HCT116 (cell line): ENCODE data around the gene CNGA3. TPM values are rescaled to one million over a fixed set of nuclear protein-coding genes. Genes with fewer than 3 reads are reported as not detected.

ENCODE experiments used
- ATAC-seq: fragments of 200-7000 bp; cut with Tn5 transposase; 2 replicates; pipeline ENCODE4 v1.9.1; 2020; ENCODE audit warnings: mild to moderate bottlenecking, moderate library complexity
- BruUV-seq: library from RNA; stranded (reverse); fragments of 400-500 nt; replicated peaks from 2 replicates; lab custom pipeline; 2021; lab: Mats Ljungman, UMichigan
- CTCF ChIA-PET: fragments of 300-600 bp; sonication (Branson Sonifier 250); formaldehyde crosslinking; loops from one replicate; lab custom pipeline; 2021; ENCODE audit warnings: antibody characterized with exemption; lab: Charles Lee
- POLR2A ChIA-PET: fragments of 300-600, 350-600 bp; sonication (Branson Sonifier 250); formaldehyde crosslinking; loops from one replicate; lab custom pipeline; 2021; ENCODE audit warnings: antibody characterized with exemption; lab: Charles Lee
- RAD21 ChIA-PET, 2 experiments: fragments of 300-600 bp; sonication (Branson Sonifier 250); formaldehyde crosslinking; loops; one replicate each; lab custom pipeline; 2023; ENCODE audit warnings: low total read pairs in 2 of 2; ENCODE audit not compliant: uncharacterized antibody in 2 of 2, unreplicated experiment in 2 of 2, low non-redundant PET in 1 of 2; lab: Charles Lee
- DNase-seq: peaks from one replicate; pipeline ENCODE4 v3.0.0-alpha.2; 2010; ENCODE audit warnings: low read depth, low spot score
- H2AFZ ChIP-seq: fragments of 200-600 bp; shearing (Covaris generic), sonication (generic); 2 replicates; pipeline ENCODE4 v1.6.1; 2017; ENCODE audit warnings: low read depth, mixed run types, mixed read lengths, antibody characterized with exemption, low read length; ENCODE audit not compliant: poor library complexity, severe bottlenecking
- H3K27ac ChIP-seq: 2 replicates; pipeline ENCODE4 v1.5.1; 2012; ENCODE audit warnings: low read depth, low read length
- H3K27me3 ChIP-seq: fragments of 200-600 bp; sonication (generic); 2 replicates; pipeline ENCODE4 v1.6.1; 2016; ENCODE audit warnings: mixed run types, low read length, mixed read lengths; ENCODE audit not compliant: insufficient read depth
- H3K36me3 ChIP-seq, 2 experiments: fragments of 200-500 bp in 1 of 2; fragments of 200-600 bp in 1 of 2; sonication (Bioruptor generic) in 1 of 2; sonication (generic) in 1 of 2; 2 replicates each; pipeline versions ENCODE4 v1.5.1 to v1.6.1; 2014 to 2016; ENCODE audit warnings: low read length in 2 of 2, inconsistent platforms in 1 of 2, mixed read lengths in 1 of 2, mixed run types in 1 of 2; ENCODE audit not compliant: insufficient read depth in 2 of 2, control insufficient read depth in 1 of 2
- H3K4me1 ChIP-seq, 2 experiments: fragments of 200-600 bp in 1 of 2; sonication (generic) in 1 of 2; 2 replicates each; pipeline versions ENCODE4 v1.5.1 to v1.6.1; 2012 to 2017; ENCODE audit warnings: low read length in 2 of 2, inconsistent platforms in 1 of 2, mild to moderate bottlenecking in 1 of 2, mixed read lengths in 1 of 2, mixed run types in 1 of 2, moderate library complexity in 1 of 2; ENCODE audit not compliant: insufficient read depth in 2 of 2, control insufficient read depth in 1 of 2
- H3K4me2 ChIP-seq: fragments of 200-600 bp; sonication (generic); 2 replicates; pipeline ENCODE4 v1.6.1; 2017; ENCODE audit warnings: mixed run types, low read length, mixed read lengths
- H3K4me3 ChIP-seq, 2 experiments: fragments of 200-600 bp in 1 of 2; sonication (generic) in 1 of 2; replicated peaks in 1 of 2; 2 replicates each; pipeline ENCODE4 v1.5.1; 2011 to 2016; ENCODE audit warnings: low read length in 2 of 2, control low read depth in 1 of 2, low read depth in 1 of 2, mild to moderate bottlenecking in 1 of 2, mixed read lengths in 1 of 2, mixed run types in 1 of 2
- H3K79me2 ChIP-seq: fragments of 200-600 bp; sonication (generic); 2 replicates; pipeline ENCODE4 v1.6.1; 2017; ENCODE audit warnings: mild to moderate bottlenecking, mixed run types, low read length, moderate library complexity, mixed read lengths; ENCODE audit not compliant: insufficient read depth
- H3K9ac ChIP-seq: fragments of 200-600 bp; sonication (generic); 2 replicates; pipeline ENCODE4 v1.6.1; 2016; ENCODE audit warnings: low read length, mixed read lengths
- H3K9me2 ChIP-seq: fragments of 200-600 bp; sonication (generic), shearing (Covaris generic); 2 replicates; pipeline ENCODE4 v1.6.1; 2017; ENCODE audit warnings: mixed run types, mild to moderate bottlenecking, moderate library complexity; ENCODE audit not compliant: insufficient read depth
- H3K9me3 ChIP-seq, 2 experiments: fragments of 200-500 bp in 1 of 2; fragments of 200-600 bp in 1 of 2; sonication (Bioruptor generic) in 1 of 2; sonication (generic) in 1 of 2; 2 replicates each; pipeline ENCODE4 v1.6.1; 2014 to 2017; ENCODE audit warnings: low read length in 2 of 2, mixed read lengths in 2 of 2, inconsistent platforms in 1 of 2, low read depth in 1 of 2, mild to moderate bottlenecking in 1 of 2, mixed run types in 1 of 2, moderate library complexity in 1 of 2; ENCODE audit not compliant: control insufficient read depth in 1 of 2, insufficient read depth in 1 of 2
- H4K20me1 ChIP-seq: fragments of 200-600 bp; sonication (generic), shearing (Covaris generic); 2 replicates; pipeline ENCODE4 v1.6.1; 2017; ENCODE audit warnings: mixed run types, mild to moderate bottlenecking, moderate library complexity; ENCODE audit not compliant: insufficient read depth
- CBX3 ChIP-seq: IDR thresholded peaks from 2 replicates; pipeline ENCODE4 v1.6.1; 2012; ENCODE audit warnings: low read depth
- CEBPB ChIP-seq: IDR thresholded peaks from 2 replicates; pipeline ENCODE4 v1.6.1; 2012; ENCODE audit warnings: low read depth
- EGR1 ChIP-seq: IDR thresholded peaks from 2 replicates; pipeline ENCODE4 v1.6.1; 2012; ENCODE audit warnings: low read depth
- EZH2 ChIP-seq: fragments of 200-600 bp; sonication (generic); IDR thresholded peaks from 2 replicates; pipeline ENCODE4 v1.6.1; 2017; ENCODE audit warnings: antibody characterized with exemption, mixed run types
- FOSL1 ChIP-seq: IDR thresholded peaks from 2 replicates; pipeline ENCODE4 v1.6.1; 2012; ENCODE audit warnings: low read depth
- JUND ChIP-seq: IDR thresholded peaks from 2 replicates; pipeline ENCODE4 v1.6.1; 2012
- POLR2AphosphoS5 ChIP-seq: IDR thresholded peaks from 2 replicates; pipeline ENCODE4 v1.6.1; 2011; ENCODE audit warnings: mild to moderate bottlenecking, low read depth, low read length, moderate library complexity
- SP1 ChIP-seq: IDR thresholded peaks from 2 replicates; pipeline ENCODE4 v1.6.1; 2012; ENCODE audit warnings: low read depth
- YY1 ChIP-seq: IDR thresholded peaks from 2 replicates; pipeline ENCODE4 v1.6.1; 2011; ENCODE audit warnings: low read length, low read depth, moderate library complexity, mild to moderate bottlenecking; ENCODE audit not compliant: insufficient replicate concordance; ENCODE audit errors: extremely low read depth
- ZFX ChIP-seq: fragments of 450-650 bp; IDR thresholded peaks from 2 replicates; pipeline ENCODE4 v1.6.1; 2017
- ZNF274 ChIP-seq: fragments of 200-500 bp; sonication (Bioruptor generic); IDR thresholded peaks from 2 replicates; pipeline ENCODE4 v1.6.1; 2014; ENCODE audit warnings: mild to moderate bottlenecking, low read depth, low read length, inconsistent platforms
- intact Hi-C: fragments of 100-400 bp; cut with micrococcal nuclease; formaldehyde crosslinking; loops from 2 replicates; pipeline ENCODE4 v1.10.0; 2022
- total RNA-seq: library from RNA; stranded (reverse); gene quantifications from one replicate; pipeline ENCODE4 v1.2.1, GENCODE V29; 2021; ENCODE audit not compliant: unreplicated experiment
- TF ChIP-seq, protein P1 (sequence below), 3 experiments: fragments of 200-600 bp in 1 of 3; sonication (generic) in 1 of 3; IDR thresholded peaks in 2 of 3; conservative IDR thresholded peaks in 1 of 3; 2 replicates each; pipeline ENCODE4 v1.5.1; 2012 to 2017; ENCODE audit warnings: low read depth in 2 of 3, low read length in 2 of 3, antibody characterized with exemption in 1 of 3, borderline replicate concordance in 1 of 3, control low read depth in 1 of 3, mild to moderate bottlenecking in 1 of 3, mixed read lengths in 1 of 3, mixed run types in 1 of 3, moderate library complexity in 1 of 3; ENCODE audit not compliant: insufficient read depth in 1 of 3
- TF ChIP-seq, protein P2 (sequence below): IDR thresholded peaks from 2 replicates; pipeline ENCODE4 v1.6.1; 2012
- TF ChIP-seq, protein P3 (sequence below): IDR thresholded peaks from 2 replicates; pipeline ENCODE4 v1.6.1; 2012
- TF ChIP-seq, protein P4 (sequence below): IDR thresholded peaks from 2 replicates; pipeline ENCODE4 v1.6.1; 2012; ENCODE audit warnings: low read depth

Gene CNGA3
- total RNA-seq, 1 experiment from 2014 or later, result not detected

DNA sequence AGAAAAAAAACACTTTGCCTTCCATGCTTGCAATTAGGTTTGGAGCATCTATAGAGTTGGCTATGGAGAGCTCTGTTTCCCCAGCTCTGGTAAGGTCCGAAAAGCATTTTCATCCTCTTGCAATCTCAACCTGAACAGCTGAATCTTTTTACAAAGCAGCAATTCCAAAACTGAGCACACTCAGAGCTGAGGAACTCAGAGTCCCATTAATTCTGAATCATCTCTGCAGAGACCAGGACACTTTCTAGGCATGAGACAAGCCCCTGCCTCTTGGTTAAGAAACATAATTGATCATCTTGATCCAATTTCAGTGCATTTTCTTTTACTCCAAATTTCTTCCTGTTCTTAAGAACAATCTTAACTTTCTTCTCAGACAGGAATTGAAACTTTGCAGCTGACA, 4.2 kb downstream of the CNGA3 start:
- Histone ChIP-seq H3K27ac (no peak overlapping the region), H3K36me3 (no peaks in the 10 kb centered on the region), H3K27me3 (peaks cover 1% of the 10 kb centered on the region; the same call in 1 of the 2 replicates), H3K9me2 (no peaks in the 10 kb centered on the region), H2AFZ (no peak overlapping the region), H4K20me1 (no peaks in the 10 kb centered on the region), H3K79me2 (no peaks in the 10 kb centered on the region), H3K9ac (no peak overlapping the region), H3K4me2 (no peak overlapping the region), H3K9me3 (no peaks in the 10 kb centered on the region), H3K4me3 (no peak overlapping the region), H3K4me1 (no peaks in the 10 kb centered on the region)
- RAD21 ChIA-PET, result no interaction called here
- no TSS peak for BruUV-seq
- intact Hi-C loops, result no loop called here
- POLR2A ChIA-PET, result no interaction called here
- no peak for ATAC-seq
- no peak for DNase-seq
- TF ChIP-seq, protein P1, sequence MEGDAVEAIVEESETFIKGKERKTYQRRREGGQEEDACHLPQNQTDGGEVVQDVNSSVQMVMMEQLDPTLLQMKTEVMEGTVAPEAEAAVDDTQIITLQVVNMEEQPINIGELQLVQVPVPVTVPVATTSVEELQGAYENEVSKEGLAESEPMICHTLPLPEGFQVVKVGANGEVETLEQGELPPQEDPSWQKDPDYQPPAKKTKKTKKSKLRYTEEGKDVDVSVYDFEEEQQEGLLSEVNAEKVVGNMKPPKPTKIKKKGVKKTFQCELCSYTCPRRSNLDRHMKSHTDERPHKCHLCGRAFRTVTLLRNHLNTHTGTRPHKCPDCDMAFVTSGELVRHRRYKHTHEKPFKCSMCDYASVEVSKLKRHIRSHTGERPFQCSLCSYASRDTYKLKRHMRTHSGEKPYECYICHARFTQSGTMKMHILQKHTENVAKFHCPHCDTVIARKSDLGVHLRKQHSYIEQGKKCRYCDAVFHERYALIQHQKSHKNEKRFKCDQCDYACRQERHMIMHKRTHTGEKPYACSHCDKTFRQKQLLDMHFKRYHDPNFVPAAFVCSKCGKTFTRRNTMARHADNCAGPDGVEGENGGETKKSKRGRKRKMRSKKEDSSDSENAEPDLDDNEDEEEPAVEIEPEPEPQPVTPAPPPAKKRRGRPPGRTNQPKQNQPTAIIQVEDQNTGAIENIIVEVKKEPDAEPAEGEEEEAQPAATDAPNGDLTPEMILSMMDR (IDR thresholded peaks at IDR 0.05 in 2 of 3, conservative IDR thresholded peaks at IDR 0.05 in 1 of 3; ENCODE audit: borderline replicate concordance in 1 of 3, insufficient read depth in 1 of 3, low read depth in 2 of 3, low read length in 2 of 3), result no peak
- TF ChIP-seq CEBPB, result no peak
- TF ChIP-seq, protein P2, sequence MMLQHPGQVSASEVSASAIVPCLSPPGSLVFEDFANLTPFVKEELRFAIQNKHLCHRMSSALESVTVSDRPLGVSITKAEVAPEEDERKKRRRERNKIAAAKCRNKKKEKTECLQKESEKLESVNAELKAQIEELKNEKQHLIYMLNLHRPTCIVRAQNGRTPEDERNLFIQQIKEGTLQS, result no peak
- TF ChIP-seq YY1, result no peak
- TF ChIP-seq FOSL1, result no peak
- TF ChIP-seq EZH2, result no peak
- TF ChIP-seq, protein P3, sequence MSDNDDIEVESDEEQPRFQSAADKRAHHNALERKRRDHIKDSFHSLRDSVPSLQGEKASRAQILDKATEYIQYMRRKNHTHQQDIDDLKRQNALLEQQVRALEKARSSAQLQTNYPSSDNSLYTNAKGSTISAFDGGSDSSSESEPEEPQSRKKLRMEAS, result no peak
- no peak for TF ChIP-seq CBX3
- TF ChIP-seq EGR1, result no peak
- TF ChIP-seq ZFX, result no peak
- TF ChIP-seq SP1, result no peak
- TF ChIP-seq ZNF274, result no peak
- TF ChIP-seq POLR2AphosphoS5, result no peak
- no peak for TF ChIP-seq JUND
- TF ChIP-seq, protein P4, sequence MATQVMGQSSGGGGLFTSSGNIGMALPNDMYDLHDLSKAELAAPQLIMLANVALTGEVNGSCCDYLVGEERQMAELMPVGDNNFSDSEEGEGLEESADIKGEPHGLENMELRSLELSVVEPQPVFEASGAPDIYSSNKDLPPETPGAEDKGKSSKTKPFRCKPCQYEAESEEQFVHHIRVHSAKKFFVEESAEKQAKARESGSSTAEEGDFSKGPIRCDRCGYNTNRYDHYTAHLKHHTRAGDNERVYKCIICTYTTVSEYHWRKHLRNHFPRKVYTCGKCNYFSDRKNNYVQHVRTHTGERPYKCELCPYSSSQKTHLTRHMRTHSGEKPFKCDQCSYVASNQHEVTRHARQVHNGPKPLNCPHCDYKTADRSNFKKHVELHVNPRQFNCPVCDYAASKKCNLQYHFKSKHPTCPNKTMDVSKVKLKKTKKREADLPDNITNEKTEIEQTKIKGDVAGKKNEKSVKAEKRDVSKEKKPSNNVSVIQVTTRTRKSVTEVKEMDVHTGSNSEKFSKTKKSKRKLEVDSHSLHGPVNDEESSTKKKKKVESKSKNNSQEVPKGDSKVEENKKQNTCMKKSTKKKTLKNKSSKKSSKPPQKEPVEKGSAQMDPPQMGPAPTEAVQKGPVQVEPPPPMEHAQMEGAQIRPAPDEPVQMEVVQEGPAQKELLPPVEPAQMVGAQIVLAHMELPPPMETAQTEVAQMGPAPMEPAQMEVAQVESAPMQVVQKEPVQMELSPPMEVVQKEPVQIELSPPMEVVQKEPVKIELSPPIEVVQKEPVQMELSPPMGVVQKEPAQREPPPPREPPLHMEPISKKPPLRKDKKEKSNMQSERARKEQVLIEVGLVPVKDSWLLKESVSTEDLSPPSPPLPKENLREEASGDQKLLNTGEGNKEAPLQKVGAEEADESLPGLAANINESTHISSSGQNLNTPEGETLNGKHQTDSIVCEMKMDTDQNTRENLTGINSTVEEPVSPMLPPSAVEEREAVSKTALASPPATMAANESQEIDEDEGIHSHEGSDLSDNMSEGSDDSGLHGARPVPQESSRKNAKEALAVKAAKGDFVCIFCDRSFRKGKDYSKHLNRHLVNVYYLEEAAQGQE, result no peak
- CTCF ChIA-PET, result interaction anchor here (0.5 kb wide), 1 partner anchor 603 kb away, joined by 3 read pairs; no protein-coding TSS in a partner anchor
